ENCODE measurements around the gene RNASE7.

Gene RNASE7

GRCh38 chr14:21068521-21069387, 26.6 kb downstream of the RNASE7 start:
- peak; percentile 68 for DNase-seq (ENCODE audit: low spot score)

GRCh38 chr14:21069388-21070082, 27.4 kb downstream of the RNASE7 start:
- peak; percentile 52 for DNase-seq (ENCODE audit: low spot score)

DNA sequence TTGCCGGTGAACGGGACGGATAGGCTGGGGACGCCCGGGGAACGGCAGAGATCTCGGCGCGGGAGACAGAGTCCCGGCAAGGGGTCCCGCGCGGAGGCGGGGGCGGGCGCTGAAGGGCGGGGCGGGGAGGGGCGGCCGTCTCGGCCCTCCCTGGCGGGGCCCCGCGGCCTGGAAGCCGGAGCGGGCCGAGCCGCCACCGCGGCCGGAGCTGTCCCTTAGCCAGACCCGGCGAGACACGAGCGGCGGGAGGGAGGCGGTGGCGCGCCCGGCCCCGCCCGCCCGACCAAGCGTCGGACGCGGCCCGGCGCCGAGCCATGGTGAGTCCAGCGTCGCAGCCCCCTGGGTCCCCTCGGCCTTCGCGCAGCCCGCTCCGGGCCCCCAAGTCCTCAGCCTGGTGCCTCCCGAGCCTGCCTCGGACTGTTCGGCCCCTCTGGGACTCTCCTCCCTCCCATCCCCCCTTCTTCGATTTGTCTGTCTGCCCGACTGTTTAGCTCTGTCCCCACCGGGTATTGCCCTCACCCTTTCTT, 28.0 kb downstream of the RNASE7 start, which contains the start of gene ARHGEF40:
ARHGEF40 (plus strand) TSS at position 222 of the 527 bp plus-strand sequence; CDS start at position 315, 93 bp downstream.
- DNase-seq (ENCODE audit: low spot score) = peak; percentile 60

GRCh38 chr14:21070610-21071224, 28.6 kb downstream of the RNASE7 start:
- peak; percentile 65 for DNase-seq (ENCODE audit: low spot score)

DNA sequence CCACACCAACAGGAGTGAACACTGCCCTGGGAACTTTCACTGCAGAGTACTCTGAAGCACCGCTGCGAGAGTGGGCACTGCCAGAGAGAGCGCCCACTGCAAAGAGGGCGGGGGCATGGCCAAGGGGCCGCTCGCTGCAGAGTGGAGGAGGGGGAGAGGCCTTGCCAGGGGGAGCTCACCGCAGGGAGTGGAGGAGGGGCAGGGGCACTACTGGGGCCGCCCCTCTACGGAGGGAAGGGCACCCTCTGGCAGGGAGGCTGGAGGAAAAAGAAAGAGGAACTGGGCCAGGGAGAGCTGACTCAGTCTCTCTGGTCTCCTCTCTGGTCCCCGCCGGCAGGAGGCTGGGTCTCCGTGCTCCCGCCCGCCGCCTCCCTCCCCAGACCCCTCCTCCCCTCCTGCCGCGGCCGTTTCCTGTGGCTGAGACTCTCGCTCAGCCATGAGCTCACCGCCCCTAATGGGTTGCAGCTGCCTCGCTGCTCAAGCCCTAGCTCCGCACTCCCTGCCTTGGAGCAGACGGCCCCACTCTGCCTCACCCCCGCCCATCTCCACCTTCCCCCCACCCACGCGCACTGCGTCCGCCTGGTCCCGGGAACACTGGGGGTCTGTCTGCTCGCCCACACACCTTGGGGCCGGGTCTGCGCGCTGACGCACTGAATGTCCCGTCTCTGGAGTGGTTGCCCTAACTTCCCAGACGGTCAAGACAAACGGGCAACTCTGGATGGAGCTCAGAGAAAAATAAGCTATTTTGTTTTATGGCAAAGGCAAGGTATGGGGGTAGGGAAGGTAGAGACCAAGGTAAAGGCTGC, 29.3 kb downstream of the RNASE7 start:
- DNase-seq (ENCODE audit: low spot score) = peak; percentile 95

DNA sequence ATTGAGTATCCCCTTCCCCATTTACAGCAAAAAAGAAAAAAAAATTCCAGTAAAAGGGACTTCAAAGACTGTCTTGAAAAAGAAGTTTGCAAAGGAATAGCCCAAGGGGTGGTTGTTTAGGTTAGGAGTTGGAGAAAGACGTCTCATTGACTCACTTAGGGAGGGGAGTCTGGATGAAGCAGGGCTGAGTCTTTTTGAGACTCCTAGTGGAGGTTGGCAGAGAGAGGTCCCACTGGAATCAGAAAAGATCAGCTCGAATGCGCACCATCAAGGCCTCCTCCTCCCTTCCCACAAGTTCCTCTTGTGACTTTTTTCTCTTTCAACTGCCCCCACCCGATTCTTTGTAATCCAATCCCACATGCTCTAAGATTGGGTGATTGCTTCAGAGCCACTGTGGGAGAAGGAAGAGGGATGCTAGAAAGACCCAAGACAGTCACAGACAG, 29.9 kb downstream of the RNASE7 start:
- no peak for DNase-seq (ENCODE audit: low spot score)

DNA sequence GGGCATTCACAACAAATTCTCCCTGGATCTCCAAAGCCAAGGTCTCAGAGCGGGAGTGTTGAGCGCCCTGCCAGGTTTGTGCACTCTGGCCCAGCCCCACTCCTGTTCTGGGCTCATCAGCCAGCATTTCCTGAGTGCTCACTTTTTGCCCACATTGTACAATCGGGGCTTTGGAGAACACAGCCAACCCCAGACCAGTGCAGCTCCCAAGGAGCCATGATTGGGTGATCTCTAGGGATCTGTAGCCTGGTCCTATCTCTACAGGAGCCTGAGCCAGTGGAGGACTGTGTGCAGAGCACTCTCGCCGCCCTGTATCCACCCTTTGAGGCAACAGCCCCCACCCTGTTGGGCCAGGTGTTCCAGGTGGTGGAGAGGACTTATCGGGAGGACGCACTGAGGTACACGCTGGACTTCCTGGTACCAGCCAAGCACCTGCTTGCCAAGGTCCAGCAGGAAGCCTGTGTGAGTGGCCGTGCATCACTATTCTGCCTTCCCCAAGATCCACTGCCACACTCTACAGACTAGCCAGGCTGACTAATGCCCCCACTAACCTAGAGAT, 30.7 kb downstream of the RNASE7 start:
- no peak for DNase-seq (ENCODE audit: low spot score)

- DNase-seq (ENCODE audit: low spot score) = no peak
Measured at GRCh38 chr14:21073921-21074320, 31.8 kb downstream of the RNASE7 start.

- no peak for DNase-seq (ENCODE audit: low spot score)
Measured at GRCh38 chr14:21074398-21075272, 32.5 kb downstream of the RNASE7 start.

- no peak for DNase-seq (ENCODE audit: low spot score)
Measured at GRCh38 chr14:21075719-21076437, 33.7 kb downstream of the RNASE7 start.

GRCh38 chr14:21077672-21078071, 35.5 kb downstream of the RNASE7 start:
- no peak for DNase-seq (ENCODE audit: low spot score)

DNA sequence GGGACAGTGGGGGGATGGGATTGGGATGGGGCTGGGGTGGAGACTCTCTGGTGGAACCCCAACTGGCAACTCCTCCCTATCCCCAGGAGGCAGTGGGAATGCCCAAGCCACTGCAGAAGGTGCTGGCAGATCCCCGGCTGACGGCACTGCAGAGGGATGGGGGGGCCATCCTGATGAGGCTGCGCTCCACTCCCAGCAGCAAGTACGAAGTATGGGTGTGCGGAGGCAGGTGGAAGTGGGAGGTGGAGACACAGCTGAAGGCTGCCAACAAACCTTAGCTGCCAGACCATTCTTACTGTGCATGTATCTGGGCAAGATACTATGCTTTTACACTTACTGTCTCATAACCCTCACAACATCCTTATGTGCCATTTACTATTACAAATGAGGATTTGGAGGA, 36.1 kb downstream of the RNASE7 start:
- DNase-seq (ENCODE audit: low spot score) = no peak

DNA sequence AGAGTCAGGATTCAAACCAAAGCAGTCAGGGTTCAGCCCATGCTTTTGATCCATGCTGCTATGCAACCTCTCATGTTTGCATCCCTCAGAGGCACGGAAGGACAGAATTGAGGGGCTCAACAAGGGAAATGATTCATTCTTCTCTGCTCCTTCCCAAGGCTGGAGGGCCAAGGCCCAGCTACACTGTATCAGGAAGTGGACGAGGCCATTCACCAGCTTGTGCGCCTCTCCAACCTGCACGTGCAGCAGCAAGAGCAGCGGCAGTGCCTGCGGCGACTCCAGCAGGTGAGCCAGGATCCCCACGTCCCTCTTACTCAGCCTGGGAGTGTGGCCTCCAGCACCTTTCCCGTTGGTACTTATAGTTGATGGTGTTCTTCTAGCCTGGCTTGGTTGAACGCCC, 36.6 kb downstream of the RNASE7 start:
- no peak for DNase-seq (ENCODE audit: low spot score)

- DNase-seq (ENCODE audit: low spot score) = no peak
Measured at GRCh38 chr14:21081521-21082142, 39.5 kb downstream of the RNASE7 start.

GRCh38 chr14:21083565-21084325, 41.6 kb downstream of the RNASE7 start:
- no peak for DNase-seq (ENCODE audit: low spot score)

DNA sequence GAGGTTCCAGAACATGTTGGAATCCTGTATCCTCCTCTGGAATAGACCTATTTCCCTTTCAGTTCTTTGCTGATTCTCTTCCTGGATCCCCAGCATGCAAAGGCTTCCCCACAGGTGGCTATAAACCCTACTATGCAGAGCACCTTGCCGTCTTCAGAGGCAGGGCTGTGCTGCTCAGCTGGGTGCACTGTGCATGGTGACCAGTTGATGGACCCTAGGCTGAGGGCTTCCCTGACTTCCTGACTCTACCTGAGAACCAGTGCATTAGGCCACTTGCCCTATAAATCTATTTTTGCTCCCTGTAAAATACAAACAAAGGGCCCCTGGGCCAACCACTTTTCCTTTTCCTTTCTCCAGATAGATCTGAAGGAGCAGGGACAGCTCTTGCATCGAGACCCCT, 42.2 kb downstream of the RNASE7 start:
- no peak for DNase-seq (ENCODE audit: low spot score)

- peak; percentile 95 for DNase-seq (ENCODE audit: low spot score)
Measured at GRCh38 chr14:21084998-21085853, 43.1 kb downstream of the RNASE7 start.
